ENCODE data around the gene TPST2.

DNA sequence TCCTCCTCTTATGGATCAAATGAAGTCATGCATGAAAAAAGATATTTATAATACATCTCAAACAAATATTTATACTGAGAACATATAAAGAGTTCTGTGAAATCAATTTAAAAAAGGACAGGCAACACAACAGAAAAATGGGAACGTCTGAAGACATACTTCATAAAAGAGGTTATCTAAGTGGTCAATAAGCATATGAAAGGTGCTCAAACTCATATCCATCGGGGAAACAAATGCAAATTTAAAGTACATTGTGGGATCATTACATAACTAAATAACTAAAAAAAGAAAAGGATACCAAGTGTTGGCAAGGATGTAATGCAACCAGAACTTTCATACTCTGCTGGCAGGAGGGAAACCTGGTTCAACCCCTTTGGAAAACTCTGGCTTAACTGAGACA, 22.3 kb downstream of the TPST2 start:
- TF ChIP-seq, protein P1, sequence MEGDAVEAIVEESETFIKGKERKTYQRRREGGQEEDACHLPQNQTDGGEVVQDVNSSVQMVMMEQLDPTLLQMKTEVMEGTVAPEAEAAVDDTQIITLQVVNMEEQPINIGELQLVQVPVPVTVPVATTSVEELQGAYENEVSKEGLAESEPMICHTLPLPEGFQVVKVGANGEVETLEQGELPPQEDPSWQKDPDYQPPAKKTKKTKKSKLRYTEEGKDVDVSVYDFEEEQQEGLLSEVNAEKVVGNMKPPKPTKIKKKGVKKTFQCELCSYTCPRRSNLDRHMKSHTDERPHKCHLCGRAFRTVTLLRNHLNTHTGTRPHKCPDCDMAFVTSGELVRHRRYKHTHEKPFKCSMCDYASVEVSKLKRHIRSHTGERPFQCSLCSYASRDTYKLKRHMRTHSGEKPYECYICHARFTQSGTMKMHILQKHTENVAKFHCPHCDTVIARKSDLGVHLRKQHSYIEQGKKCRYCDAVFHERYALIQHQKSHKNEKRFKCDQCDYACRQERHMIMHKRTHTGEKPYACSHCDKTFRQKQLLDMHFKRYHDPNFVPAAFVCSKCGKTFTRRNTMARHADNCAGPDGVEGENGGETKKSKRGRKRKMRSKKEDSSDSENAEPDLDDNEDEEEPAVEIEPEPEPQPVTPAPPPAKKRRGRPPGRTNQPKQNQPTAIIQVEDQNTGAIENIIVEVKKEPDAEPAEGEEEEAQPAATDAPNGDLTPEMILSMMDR (IDR thresholded peaks at IDR 0.05), result no peak
- no peak for TF ChIP-seq POLR2A (IDR thresholded peaks at IDR 0.05)
